ENCODE measurements around the gene BANK1.

- TF ChIP-seq CTCF (IDR thresholded peaks at IDR 0.05) (no peak), POLR2A (IDR thresholded peaks at IDR 0.05) (no peak), POLR2AphosphoS5 (IDR thresholded peaks at IDR 0.05) (no peak)
These were observed 169.9 kb downstream of the BANK1 start for GRCh38 chr4:101960431-101960830.

Data from upper lobe of left lung (tissue), 4 donors.